ENCODE data around the gene PNMA8B.

PNMA8B gene

DNA sequence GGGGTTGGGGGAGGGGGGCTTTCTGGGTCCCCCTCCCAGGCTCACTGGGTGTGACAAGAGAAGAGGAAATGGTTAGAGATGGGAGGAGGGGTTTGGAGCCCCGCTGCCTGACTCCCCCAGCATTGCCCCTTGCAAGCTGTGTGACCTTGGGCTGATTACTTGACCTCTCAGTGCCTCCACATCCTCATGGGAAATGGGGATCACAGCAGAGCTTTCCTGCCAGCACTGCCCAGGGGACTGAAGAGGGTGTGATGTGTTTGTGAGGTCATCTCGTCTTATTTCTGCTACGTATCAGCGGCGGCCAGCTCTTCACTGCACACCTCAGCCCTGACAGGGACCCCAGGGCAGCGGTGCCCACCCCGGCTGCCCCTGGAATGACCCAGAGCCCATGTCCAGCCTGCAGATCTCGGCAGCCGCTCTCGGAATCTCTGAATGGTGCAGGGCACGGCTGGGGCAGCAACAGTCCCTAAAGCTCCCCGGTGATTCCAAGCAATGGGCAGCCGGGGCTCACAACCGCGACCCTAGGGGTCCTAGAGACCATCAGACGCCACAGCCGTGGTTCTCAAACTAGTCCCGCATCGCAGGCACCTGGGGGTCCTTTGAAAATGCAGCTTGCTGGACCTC is 8.4 kb downstream of the PNMA8B start:
- DNase-seq (ENCODE audit: low read depth in 2 of 2) = no peak

DNA sequence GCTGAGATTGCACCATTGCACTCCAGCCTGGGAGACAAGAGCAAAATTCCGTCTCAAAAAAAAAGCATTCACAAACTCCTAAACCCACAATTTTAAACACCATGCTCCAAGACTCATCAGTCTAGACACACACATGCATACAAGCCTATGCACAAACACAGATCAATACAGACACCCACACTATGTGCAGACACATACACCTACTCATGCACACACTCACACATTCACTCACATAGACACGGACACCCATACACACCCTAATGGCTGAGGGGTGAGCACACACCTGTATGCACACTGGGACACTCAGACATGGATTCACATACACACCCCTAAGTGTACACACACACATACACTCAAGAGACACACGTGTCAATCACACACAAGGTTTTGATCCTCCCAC is 9.3 kb downstream of the PNMA8B start:
- no peak for DNase-seq (ENCODE audit: low read depth in 2 of 2)

DNA sequence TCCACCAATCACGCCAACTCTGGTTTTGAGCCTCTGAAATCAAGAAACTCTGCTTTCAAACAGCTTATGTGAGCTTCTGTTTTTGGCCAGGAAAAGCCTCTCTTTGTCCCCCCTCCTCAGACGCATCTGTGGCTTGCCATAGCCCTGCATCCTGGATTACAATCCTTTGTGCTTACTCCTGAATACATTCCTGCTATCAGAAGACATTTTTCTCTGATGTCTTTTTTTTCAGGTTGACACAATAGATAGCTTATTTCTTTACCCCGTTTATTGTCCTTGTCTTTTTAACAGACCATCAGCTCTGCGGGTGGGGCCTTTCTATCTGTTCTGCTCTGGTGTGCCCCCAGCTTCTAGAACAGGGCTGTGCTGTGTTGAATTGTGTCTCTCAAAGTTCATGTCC is 11.0 kb downstream of the PNMA8B start:
- DNase-seq (ENCODE audit: low read depth in 2 of 2) = no peak

DNA sequence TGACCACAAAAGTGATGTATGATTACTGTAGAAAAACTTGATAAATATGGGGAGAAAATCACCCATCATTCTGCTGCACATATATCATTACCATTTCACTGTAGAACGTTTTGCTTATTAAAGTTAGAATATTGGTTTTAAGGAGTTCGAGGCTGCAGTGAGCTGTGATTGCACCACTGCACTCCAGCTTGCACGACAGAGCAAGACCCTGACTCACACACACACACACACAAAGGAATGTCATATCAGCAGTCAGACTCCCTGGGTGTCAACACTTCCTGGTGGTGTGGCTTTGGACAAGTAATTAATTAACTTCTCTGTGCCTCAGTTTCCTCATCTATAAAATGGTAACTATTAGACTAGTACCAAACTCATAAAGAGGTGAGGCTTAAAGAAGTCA is 13.0 kb downstream of the PNMA8B start:
- no peak for DNase-seq (ENCODE audit: low read depth in 2 of 2)

DNA sequence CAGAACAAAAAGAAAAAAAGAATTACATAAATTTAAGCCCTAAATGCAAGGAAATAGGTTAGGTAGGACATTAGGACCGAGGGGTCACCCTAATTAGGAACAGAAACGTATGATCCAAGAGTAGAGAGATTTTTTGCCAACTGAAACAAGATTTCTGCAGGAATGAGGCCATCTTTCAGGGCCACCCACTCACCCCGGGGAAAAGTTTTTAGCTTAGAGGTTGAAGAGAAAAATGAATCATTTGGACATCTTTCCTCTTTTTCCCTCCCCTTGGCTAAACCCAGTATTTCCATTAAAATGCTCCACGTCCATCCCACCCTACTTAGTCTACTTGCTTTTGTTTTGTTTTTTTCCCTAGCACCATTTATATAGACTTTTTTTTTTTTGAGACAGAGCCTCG is 13.7 kb downstream of the PNMA8B start:
- DNase-seq (ENCODE audit: low read depth in 2 of 2) = no peak

DNA sequence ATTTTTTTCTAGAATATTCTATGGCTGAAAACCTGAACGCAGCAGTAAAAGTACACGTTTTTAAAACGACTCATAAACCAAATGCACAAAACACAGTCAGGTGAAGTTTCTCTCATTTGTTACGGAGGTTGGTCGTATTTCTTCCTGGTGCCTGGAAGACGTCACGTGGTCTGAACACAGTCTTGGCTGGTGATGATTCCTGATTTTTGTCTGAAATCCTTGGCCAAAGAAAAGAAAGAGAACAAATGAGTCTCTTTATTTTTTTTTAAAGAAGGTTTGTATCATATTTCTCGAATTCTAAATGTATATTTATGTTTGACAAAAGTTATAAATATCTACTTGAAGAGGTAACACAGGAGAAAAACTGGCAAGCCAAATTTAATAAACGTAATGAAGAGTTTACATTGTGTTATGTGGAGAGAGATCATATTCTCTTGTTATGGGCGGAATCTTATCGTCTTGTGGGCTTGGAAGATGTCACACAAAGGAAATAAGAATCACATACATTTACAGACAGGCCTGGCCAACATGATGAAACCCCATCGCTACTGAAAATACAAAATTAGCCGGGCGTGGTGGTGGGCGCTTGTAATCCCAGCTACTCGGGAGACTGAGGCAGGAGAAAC is 14.3 kb downstream of the PNMA8B start:
- DNase-seq (ENCODE audit: low read depth in 2 of 2) = no peak

DNA sequence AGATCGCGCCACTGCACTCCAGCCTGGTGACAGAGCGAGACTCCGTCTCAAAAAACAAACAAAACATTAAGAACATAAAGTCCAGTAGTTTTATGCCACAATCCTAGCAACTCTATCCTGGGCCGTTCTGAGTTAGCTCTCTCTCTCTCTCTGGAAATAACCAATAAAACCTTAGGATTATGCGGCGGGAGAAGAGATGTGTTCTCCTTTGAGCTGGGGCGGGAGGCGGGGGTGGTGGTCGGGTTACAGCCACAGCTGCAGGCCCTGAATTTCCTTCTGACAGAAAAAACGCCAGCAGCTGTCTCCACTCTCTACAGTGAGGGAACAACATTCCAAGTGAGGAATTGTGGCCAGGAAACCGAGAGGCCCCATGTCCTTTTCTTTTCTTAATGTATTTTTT is 15.3 kb downstream of the PNMA8B start:
- no peak for DNase-seq (ENCODE audit: low read depth in 2 of 2)

DNA sequence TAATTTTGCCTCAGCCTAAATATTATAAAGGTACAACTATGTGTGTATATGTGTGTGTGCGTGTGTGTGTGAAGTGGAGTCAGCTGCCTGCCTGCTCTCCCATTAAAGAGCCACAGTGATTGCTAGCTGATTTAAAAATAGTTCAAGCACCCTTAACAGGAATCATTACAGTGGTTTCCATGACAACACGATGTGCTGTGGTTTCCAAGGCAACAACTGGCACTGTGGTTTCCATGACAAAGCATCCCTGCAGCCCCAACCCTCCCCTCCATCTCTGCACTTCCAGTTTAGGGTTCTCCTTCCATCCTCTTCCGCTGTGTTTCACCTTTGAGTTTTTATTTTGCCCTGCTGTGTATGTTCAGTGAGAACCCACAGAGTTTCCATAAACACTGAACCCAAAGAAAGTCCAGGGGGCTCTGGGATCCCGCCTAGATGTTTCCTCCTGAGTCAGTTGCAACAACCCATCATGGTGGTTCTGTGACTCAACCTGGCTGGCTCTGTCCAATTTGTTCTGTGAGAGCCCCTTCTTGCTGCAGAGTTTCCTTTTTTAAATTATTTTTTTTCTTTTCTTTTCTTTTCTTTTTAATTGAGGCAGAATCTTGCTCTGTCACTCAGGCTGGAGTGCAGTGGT is 17.2 kb downstream of the PNMA8B start:
- no peak for DNase-seq (ENCODE audit: low read depth in 2 of 2)

DNA sequence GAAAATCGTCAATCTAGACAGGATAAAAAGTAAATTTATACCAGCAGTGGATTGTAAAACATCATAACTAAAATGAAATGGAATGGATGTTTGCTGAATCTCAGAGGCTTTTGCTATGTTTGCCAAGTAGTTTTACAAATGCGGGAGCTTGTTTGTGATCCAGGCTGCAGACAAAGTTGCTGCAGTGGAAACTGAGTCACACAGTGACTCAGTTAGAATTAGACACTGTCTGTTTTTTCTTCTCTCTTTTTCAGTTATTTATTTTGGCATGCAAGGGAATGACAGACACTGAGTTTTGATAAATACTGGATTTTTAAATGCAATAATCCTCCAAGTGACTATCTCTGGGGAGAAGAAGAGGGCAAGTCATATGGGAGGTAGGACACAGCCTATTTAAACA is 19.7 kb downstream of the PNMA8B start:
- no peak for DNase-seq (ENCODE audit: low read depth in 2 of 2)

DNA sequence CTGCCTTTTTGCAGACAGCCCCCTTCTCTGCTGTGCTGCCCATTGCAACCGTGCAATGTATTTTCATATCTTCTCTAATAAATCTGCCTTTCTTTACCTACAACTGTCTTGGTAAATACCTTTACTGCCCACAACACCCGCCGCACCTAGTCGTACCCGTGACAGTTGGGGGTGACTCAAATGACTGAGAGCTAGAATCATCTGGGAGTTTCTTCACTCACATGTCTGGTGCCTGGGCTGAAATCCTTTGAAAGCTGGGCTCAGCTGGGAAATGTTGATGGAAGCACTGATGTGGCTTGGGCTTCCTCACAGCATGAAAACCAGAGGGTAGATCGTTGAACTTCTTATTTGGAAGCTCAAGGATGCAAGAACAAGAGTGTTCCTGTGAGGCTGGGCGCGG is 21.5 kb downstream of the PNMA8B start:
- no peak for DNase-seq (ENCODE audit: low read depth in 2 of 2)

DNA sequence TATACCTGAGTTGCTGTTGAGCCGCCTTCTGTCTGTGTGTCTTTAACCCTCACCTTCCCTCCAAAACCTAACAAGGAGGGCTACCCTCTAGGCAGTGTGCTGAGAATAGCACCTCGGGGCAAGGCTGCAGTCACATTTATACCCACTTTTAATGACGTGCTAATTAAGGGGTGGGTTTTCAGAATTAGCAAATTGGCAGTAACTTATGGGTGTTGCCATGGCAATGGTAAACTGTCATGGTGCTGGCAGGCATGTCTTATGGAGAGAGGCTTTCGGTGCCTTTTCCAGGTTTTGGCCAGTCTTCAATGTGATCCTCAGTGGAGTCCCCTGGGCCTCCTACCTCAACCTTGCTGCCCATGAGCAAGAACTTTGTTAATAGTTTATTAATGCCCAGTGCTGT is 23.1 kb downstream of the PNMA8B start:
- DNase-seq (ENCODE audit: low read depth in 2 of 2) = no peak

DNA sequence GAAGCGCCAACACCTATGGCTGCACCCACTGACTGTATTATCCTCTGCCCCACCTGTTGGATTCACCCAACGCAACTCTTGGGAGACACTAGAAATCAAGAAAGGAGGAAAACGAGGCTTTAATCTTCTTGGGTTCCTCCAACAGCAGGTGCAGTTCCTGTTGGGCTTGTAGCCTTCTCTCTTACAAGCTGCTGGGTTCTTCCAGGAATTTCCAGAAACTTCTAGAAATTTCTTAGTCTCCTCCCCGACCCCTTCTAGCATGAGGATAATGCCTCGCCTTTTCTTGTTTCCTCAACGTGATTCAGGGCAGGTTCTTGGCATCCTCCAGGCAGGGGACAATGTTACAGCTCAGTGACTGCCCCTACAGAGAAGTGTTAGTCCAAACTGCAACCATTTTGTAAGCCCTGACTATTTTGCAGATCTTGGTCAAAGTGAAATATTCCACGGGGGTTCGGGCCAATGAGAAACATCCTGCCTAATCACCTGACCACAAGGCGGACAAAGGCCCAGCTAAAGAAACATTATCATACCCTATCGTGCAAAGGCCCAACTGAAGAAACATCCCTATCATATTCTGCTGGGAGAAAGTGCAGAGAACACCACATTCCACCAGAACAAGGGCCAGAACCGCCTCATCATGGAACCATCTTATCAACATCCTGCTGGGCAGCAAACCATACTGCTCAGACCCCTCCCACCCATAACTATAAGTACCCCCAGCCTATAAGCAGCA is 23.7 kb downstream of the PNMA8B start:
- no peak for DNase-seq (ENCODE audit: low read depth in 2 of 2)

DNA sequence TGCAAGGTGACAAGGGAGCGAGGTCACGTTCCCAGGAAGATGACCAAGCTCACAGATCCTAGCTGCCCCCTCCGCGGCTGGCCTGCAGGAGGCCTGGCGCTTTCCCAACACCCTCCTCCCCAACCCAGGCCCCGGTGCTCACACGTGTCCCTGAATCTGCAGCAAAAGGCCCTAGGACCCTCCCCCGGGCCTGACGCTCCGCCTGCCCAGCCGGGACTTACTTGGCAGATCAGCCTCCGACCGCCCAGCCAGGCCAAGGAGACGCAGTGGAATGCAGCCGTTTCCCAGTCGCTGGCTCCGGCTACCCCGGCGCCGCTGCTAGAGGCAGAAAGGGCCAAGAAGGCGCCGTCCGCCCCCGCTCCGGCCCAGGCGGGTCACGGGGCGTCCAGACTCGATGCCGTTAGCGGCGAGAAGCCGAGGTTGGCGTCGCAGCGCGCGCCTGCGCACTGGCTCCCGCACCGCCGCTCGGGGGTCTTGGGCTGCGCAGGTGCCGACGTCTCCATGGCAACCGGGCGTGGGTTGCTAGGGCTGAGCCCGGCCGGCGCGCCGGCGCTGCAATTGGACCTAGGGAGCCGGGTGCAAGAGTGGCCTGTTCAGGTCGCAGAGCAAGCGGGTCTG is 24.4 kb downstream of the PNMA8B start, which contains the start of gene PNMA8A:
TSS of gene PNMA8A (minus strand) at position 448 of the 618 bp plus-strand sequence. CDS start 528 bp downstream, outside the sequence.
- DNase-seq (ENCODE audit: low read depth in 2 of 2) = no peak

DNA sequence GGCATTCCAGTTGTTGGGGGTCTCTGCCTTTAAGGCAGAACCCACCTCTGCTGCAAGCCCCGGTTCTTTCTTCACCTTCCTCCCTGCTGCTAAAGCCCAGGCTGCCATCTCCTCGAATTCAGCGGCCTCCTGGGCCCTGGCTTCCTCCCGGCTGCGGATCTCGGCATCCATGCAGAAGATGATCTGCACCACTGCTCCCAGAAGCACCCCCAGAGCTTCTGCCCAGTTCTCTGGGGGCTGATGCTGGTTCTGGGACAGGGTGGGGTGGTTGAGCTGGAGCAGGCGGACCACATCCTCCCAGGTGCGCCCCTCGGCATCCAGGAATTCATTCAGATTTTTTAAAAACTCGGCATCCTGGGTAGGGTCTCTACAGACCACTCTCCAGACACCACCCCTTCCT is 25.3 kb downstream of the PNMA8B start:
- no peak for DNase-seq (ENCODE audit: low read depth in 2 of 2)

DNA sequence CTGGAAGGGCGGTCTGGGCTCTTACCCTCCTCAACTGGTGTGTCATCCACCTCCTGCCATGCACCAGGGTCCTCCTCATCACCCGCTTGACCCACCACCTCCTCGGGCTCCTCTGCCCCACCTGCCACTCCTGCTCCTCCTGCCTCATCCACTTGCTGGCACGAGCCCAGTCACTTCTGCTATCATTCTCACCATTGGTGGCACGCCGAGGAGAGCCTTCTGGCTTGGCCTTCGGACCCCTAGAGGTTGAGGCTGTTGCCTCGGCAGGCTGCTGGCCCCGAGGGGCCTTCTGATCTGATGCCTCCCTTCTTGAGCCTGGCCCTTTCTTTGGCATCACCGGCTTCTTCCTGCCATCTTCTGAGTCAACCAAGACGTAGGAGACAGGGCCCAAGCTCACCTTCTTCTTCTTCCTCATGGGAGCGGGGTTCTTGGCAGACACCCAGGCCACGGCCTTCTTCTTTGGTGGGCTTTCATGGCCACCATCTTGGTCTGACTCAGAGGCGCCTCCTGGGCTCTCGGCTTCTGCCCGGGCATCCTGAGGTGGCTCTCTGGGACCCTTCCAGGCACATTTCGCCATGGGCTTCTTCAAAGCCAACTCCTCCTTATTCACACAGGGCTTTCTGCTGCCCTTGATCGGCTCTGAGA is 26.0 kb downstream of the PNMA8B start:
- no peak for DNase-seq (ENCODE audit: low read depth in 2 of 2)

DNA sequence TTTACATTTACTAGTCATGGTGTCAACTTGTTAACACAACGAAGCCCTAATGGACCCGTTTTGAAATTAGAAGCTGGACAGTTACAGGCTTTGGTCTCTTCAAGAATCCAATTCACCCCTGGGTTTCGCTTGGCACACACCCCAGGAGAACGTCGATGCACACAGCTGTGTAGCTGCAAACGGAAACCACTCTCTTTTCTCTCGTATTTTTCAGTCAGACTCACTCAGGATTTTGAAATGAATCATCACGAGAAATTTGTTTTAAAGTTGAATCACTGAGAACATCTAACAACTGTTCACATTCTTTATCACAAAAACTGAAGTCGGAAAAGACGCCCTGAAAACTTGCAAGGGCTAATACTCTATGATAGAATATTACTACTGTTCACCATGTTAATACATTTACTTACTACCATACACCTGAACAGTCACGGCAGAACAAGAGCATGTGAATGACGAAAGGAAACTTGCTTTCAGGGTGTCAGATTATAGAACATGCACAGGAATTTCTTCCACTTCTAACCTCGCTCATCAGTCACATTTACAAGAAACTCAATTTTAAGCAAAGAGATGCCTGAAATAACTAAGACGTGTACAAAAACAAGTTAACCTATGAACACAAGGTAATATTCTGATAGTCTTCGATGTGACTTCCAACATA is 29.0 kb downstream of the PNMA8B start:
- DNase-seq (ENCODE audit: low read depth in 2 of 2) = no peak

DNA sequence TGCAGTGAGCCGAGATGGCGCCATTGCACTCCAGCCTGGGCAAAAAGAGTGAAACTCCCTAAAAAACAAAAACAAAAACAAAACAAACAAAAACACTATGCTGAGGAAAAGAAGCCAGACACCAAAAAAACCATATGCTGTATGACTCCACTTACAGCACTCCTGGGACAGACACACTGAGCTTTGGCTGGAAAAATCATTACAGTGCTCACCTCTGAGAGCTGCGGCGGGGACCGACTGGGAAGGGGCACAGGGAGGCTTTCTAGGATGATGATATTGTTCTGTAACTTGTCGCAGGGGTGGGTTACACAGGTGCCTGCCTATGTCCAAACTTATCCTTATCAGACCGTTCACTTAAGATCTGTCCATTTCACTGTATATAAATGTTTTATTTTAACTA is 32.2 kb downstream of the PNMA8B start:
- no peak for DNase-seq (ENCODE audit: low read depth in 2 of 2)

DNA sequence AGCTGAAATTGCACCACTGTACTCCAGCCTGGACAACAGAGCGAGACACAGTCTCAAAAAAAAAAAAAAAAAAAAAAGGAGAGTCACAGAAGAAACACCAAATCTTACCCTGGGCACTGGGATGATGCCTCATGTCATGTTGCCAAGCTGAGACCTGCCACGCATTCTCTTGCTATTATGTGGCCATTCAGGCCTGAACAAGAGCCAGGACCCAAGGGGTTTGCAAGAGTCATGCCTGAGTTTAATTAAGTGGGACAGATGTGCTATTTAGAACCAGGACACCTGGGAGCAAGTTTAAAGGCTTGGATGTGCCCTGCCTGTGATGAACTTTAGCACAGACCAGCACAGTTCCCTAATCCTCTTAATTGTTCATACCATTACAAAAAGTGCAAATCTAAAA is 34.1 kb downstream of the PNMA8B start:
- DNase-seq (ENCODE audit: low read depth in 2 of 2) = no peak

DNA sequence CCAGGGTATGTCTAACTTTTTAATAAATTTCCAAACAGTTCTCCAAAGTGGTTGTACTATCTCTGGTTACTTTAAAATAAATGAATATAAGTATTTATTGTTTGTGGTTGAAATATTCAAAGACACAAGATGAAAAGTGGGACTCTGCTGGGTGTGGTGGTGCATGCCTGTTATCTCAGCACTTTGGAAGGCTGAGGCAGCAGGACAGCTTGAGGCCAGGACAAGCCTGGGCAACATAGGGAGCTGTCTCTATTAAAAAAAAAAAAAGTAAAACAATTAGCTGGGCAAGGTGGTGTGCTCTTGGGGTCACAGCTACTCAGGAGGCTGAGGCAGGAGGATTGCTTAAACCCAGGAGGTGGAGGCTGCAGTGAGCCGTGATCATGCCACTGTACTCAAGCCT is 34.7 kb downstream of the PNMA8B start:
- DNase-seq (ENCODE audit: low read depth in 2 of 2) = no peak

DNA sequence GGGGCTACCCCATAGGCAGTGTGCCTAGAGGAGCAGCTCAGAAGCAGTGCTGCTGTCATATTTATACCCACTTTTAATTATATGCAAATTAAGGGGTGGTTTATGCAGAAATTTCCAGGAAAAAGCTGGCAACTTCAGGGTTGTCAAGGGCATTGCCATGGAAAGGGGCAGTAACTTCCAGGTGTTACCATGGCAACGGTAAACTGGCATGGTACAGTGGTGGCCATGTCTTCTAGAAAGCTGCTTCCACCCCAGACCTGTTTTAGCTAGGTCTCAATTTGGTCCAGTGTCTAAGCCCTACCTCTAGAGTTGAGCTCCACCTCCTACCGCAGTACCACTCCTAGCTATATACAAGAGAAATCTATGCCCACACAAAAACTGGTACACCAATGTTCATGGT is 35.6 kb downstream of the PNMA8B start:
- no peak for DNase-seq (ENCODE audit: low read depth in 2 of 2)

DNA sequence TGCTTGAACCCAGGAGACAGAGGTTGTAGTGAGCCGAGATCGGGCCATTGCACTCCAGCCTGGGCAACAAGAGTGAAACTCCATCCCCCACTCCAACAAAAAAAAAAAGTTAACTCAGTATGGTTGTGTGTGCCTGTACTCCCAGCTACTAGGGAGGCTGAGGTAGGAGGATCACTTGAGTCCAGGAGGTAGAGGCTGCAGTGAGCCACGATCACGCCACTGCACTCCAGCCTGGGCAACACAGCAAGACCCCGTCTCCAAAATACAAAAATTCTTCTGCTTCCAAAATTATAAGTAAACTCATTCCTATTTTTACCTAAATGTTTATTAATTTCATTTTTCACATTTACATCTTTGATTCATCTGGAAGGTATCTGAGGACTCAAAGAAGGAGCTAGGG is 38.7 kb downstream of the PNMA8B start:
- DNase-seq (ENCODE audit: low read depth in 2 of 2) = no peak

Data from stimulated activated CD4-positive, alpha-beta T cell treated with anti-CD3 and anti-CD28 coated beads, Interleukin-12 subunit alpha, Interleukin-12 subunit beta, amount 100 ng/mL, for 24 hours (primary cell).